Fibroblast of lung (primary cell): ENCODE measurements around the gene NTN1.

Experiments
- EZH2 ChIP-seq: IDR thresholded peaks from 2 replicates; pipeline ENCODE4 v1.5.1; 2012; ENCODE audit warnings: low read length, control low read depth, mild to moderate bottlenecking; ENCODE audit errors: missing control alignments
- TF ChIP-seq, protein P1 (sequence below), 2 donors: IDR thresholded peaks in 1 of 2; conservative IDR thresholded peaks in 1 of 2; 1 replicate in 1 of 2; 2 replicates in 1 of 2; pipeline ENCODE4 v1.5.1; 2011 to 2012; ENCODE audit warnings: low read length in 2 of 2, control low read depth in 1 of 2, inconsistent platforms in 1 of 2, low read depth in 1 of 2, mild to moderate bottlenecking in 1 of 2

DNA sequence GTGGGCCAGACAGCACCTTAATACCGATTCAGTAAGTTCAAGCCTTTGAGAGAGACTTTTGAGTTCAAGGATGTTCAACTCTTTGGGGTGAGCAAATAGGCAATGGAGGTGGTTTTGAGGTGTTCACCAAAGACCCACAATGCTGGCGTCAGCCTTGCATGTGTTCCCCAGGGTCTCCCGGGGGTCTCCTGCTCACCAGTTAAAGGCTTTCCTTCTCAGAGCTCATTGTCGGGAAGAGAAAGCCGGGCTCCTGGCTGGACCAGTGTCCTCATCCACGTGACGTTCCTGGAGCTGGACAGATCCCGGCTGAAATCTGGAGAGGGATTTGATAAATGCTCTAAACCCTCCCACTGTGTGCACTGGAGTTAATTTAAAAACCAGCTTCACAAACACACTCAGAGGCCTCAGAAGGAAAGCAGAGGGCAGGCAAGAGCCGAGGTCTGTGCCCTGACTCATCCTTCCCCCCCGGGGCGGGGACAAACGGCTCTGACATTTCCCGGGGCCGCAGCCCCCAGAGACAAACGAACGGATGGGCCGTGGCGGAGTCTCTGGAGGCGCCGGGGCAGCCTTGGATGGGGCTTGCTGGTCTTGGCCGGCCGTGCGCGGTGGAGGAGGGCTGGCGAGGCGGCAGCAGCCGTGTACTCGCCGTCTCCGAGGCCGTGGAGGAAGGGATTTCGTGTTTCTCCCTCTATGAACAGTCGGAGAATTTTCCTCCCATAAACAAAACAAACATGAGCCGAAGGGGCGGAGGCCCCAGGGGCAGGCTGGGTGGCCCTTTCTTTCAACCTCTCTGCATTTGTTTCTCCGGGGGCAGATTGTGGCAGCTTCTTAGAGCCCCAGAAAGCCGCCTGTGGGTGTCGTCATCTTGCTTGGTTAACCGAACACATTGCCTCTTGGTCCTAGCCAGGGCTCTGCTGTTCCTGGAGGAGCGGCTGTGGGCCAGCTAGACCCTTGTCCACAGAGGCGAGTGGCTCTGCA lies 94.2 kb downstream of the NTN1 start:
- TF ChIP-seq, protein P1, sequence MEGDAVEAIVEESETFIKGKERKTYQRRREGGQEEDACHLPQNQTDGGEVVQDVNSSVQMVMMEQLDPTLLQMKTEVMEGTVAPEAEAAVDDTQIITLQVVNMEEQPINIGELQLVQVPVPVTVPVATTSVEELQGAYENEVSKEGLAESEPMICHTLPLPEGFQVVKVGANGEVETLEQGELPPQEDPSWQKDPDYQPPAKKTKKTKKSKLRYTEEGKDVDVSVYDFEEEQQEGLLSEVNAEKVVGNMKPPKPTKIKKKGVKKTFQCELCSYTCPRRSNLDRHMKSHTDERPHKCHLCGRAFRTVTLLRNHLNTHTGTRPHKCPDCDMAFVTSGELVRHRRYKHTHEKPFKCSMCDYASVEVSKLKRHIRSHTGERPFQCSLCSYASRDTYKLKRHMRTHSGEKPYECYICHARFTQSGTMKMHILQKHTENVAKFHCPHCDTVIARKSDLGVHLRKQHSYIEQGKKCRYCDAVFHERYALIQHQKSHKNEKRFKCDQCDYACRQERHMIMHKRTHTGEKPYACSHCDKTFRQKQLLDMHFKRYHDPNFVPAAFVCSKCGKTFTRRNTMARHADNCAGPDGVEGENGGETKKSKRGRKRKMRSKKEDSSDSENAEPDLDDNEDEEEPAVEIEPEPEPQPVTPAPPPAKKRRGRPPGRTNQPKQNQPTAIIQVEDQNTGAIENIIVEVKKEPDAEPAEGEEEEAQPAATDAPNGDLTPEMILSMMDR (conservative IDR thresholded peaks at IDR 0.05 in 1 of 2, IDR thresholded peaks at IDR 0.05 in 1 of 2; ENCODE audit: low read depth in 1 of 2, low read length in 2 of 2), result peak; percentile 35 to 44
- no peak for TF ChIP-seq EZH2
